GM19438 (cell line): ENCODE data around the gene MRM1.

Experiments
- ATAC-seq: cut with Tn5 transposase; IDR thresholded peaks from one replicate; pipeline ENCODE4 v1.9.1; 2021; ENCODE audit warnings: low read depth; ENCODE audit not compliant: unreplicated experiment

Gene MRM1

DNA sequence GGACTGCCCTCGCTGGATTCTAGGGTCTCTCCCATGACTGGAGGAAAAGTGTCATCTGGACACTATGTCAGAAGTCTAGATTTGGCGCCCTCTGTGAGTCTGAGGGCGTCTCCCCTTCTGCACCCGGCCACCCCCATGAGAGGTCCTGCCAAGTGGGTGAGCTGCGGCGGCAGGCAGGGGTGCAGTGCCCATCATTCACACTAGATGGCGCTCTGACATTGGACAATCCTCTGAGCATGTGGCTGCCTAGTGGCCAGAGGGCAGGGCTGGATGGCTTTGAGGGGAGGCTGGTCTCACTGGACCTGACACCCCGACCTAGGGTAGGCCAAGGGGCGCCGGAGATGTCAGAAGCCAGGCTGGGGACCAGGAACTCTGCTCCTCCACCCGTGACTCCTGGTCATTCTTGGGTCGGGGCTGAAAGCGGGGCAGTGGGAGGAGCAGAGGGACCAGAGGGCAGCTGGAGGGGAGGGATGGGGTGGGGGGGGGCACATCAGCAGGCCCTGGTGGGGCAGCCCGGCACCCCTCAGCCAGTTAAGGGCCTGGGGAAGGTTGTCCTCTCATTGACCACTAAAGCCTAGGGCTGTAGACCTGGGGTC is 28.0 kb downstream of the MRM1 start:
- no peak for ATAC-seq

DNA sequence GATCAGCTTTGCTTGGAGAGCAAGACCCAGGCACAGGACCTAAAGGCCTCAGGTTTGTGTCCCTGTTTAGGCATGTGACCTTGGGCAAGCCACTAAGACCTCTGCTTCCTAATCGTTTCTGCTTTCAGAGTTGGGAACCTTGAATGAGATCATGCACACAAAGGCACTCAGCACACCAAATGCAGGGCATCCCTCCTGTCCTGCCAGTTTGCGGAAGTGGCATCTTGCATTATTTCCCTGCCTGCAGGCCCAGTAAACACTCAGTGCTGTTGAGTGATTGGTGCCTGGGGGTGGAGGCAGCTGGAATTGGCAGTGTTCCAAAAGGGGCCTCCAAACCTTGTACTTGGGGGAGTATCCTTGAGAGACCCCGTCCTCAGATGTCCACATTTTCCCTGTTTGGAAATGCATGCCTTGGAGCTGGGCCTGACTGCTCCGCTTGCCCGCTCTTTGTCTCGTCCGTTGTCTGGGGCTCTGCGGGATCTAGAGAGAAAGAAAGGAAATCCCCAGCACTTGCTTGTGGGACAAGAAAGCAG is 28.7 kb downstream of the MRM1 start:
- ATAC-seq, result no peak

GRCh38 chr17:36631022-36631421 is 29.6 kb downstream of the MRM1 start:
- no peak for ATAC-seq

DNA sequence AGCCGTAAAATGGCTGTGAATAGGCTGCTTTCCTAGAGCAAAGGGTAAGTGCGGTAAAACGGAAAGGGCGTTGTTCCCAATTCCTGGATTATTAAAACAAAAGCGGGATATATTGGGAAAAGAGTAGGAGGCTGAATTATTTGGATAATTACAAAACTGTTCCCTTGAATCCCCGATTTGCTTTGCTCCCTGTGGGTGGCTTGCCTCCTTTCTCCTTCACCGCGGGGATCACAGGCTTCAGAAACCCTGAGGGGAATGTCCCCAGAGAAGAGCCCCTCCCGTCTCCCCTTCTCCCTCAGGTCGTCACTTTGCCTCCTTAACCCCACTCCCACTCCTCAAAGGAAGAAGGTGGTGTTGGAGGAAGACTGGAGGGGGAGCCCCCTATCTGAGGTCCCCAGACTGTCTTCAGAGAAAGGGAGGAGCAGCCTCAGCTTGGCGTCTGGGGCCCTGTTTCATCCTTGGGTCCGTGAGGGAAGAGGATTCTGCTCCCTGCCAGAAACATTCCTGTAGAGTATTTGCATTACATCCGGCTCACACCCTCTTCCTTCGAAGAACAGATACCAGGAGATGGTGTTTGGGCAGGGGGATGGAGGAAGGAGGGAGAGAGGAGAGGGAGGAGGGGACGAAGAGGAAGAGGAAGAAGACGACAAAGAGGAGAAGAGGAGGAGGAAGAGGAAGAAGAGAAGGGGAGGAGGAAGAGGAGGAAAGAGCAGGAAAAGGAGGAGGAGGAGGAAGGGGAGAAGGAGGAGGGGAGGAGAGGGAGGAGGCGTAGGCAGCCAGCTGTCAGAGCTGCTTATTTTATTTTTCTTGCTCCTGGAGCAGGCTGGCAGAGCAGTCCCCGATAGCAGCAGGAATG is 31.8 kb downstream of the MRM1 start:
- ATAC-seq, result no peak

DNA sequence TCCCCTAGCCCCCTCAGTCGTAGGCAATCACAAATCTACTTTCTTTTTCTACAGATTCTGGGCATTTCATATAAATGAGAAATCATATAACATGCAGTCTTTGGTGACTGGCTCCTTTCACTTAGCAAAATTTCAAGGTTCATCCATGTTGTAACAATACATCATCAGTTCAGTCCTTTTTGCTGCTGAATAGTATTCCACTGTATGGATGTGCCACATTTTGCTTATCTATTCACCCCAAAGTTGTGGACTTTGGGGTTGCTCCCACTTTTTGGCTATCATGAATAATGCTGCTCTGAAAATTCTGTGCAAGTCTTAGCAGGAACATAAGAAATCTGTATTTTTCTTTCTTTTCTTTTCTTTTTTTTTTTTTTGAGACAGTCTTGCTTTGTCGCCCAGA is 39.0 kb downstream of the MRM1 start:
- no peak for ATAC-seq

DNA sequence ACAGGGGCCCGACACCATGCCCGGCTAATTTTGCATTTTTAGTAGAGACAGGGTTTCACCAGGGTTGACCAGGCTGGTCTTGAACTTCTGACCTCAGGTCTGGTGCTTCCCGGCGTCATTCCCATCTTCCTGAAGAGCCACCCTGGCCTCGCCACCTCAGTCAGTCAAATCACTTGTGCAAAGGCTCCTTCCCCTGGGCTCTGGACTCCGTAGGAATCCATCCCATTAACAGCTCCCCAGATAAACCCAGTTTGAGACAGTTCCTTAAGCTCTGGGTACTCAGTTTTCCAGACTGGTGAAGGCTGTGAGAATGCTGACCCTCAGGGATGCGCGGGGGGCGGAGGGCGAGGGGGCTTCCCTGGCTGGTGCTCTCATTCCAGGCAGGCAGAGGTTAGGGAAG is 39.5 kb downstream of the MRM1 start:
- ATAC-seq, result no peak

- no peak for ATAC-seq
Measured at GRCh38 chr17:36641331-36641876, 40.0 kb downstream of the MRM1 start.

DNA sequence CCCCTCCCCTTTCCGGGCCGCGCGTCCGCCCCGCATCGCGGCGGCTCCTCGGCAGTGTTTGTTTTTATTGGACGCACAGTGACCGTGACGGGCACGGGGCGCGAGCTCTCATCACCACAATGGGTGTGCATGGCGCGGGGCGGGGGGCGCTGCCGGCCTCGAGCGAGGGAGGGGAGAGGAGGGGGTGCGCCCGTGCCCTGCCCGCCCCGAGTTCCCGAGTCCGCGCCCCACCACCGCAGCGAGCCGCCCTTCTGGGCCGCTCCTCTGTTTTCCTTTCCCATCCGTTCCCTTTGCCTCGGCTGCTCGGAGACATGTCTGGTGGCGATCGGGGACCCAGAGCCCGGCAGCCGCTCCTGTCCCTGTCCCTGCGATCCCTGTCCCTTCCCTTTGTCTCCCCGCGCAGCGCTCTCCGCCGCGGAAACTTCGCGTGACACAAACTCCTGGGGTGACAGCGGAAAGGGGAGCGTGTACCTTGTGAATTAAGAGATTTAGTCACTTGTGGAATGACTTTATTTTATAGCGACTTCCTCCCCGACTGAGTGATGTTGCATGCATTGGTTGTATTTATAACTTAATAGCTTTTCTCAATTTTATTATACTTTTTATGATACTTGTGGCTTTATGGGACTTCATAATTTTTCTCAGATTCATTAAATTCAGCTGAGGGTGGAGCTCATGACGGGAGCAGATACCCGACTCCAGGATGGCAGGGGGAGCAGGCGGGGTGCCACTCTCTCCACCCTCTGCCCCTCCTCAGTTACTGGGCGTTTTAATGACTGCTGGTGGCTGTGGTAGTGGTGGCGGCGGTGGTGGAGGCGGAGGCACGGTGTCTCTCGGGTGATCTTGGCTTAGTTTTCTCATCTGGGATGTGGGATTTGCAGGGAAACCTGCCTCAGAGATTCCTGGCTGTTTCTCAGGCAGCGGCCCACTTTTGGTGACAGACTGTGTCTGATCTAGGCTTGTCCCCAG is 40.8 kb downstream of the MRM1 start:
- ATAC-seq, result no peak

DNA sequence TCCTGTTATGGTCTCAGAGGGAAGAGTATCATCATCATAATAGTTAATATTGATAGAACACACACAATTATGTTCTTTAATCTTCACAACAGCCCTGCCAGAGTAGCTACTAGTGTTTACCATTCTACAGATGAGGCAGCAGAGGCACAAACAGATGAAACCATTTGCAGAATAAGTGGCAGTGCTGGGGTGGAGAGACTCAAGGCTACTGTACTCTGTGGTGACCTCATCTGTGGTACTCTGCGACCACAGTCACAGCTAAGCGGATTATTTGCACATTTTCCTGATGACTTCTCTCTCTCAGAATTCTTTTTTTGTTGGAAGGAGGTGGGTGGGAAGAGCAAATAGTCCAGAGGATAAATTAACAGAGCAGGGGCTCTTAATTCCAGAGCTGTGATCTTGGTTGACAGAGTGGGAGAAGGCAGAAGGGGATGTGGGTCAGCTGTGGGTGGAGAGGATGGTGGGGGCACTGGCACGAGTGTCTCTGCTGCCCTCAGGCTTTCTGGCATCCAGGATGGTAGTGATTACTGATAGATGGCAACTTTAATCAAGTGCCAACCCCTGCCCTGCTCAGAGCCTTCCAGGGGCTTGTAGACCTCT is 41.8 kb downstream of the MRM1 start:
- ATAC-seq, result no peak

GRCh38 chr17:36645422-36645821 is 44.0 kb downstream of the MRM1 start:
- no peak for ATAC-seq

GRCh38 chr17:36647636-36648035 is 46.3 kb downstream of the MRM1 start:
- no peak for ATAC-seq

DNA sequence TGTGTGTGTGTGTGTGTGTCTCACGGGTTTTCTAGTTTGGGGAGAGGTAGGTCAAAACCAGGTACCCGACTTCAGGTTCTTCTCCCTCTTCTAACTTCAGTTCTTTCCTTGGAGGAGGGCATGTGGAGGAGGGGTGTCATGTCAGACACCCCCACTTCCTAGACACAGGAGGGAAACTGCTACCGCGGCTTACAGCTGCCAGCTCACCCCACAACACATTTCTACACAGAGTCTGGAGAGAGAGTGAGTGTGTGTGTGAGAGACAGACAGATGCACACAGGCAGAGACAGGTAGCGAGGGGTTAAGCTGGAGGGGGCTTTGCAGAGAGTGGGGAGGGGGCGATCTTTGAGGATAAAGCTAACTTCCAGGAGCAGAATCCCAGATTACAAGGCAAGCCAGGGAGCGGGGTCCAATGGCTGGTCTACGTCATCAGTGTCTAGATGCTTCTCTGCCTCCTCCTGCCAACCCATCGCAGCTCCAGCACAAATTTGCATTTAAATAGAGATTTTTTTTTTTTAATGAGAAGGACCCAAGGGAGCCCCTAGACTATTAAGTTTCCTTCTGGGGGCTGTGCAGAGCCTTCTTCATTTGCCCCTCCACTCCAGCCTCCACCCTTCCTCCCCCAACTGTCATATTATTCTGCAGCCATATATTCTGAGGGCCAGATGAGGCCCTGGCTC is 48.9 kb downstream of the MRM1 start:
- ATAC-seq, result no peak

DNA sequence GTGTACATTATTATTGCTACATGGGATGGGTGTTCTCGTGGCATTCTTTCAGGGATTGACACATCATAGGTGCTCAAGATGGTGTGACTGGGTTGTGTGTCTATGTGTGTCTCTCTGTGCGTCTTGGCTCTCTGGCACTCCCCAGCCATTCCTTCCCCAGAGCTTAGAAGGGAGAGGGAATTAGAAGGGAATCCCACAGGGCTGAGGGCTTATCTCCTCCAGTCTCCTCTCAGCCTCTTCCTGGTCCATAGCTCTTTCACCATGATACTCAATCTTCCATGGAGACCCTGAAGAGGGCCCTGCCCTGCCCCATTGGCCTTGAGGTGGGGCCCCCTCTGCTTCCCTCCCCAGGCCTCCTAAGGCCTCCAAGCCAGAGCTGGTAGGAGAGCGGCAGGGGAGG is 52.0 kb downstream of the MRM1 start:
- ATAC-seq, result no peak

DNA sequence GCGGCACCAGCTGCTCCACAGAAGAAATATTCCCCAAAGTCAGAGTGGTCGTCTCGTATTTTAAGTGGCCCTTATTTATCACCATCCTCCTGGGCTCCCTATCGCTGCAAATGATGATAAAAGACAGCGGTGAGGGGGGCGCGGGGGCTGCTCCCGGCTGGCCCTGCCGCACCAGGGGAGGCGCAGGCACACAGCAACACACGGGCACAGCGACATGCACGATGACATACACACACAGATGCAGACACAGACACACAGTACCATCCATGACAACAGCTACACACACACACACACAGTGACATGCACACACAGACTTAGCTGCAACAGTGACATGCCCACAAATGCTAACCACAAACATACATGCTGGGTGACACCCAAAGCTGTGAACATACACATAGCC is 52.5 kb downstream of the MRM1 start:
- no peak for ATAC-seq

DNA sequence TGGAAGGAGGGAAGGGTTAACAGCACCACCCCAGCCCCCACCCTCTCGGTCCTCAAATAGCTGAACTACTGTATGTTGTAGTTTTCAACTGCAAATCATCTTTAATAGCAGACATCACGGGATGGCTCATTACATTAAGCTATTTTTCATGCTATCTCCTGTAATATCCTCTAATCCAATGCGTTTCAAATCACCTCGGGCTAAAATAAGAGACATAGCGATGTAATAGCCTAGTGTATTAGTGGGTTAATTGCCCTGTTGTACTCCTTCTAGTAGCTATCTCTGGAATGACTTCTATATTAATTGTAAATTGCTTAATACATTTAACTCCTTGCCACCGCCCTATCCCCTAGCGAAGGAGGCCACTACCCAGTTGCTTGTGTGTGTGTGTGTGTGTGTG is 54.3 kb downstream of the MRM1 start:
- no peak for ATAC-seq

GRCh38 chr17:36657390-36657762 is 56.0 kb downstream of the MRM1 start:
- no peak for ATAC-seq

DNA sequence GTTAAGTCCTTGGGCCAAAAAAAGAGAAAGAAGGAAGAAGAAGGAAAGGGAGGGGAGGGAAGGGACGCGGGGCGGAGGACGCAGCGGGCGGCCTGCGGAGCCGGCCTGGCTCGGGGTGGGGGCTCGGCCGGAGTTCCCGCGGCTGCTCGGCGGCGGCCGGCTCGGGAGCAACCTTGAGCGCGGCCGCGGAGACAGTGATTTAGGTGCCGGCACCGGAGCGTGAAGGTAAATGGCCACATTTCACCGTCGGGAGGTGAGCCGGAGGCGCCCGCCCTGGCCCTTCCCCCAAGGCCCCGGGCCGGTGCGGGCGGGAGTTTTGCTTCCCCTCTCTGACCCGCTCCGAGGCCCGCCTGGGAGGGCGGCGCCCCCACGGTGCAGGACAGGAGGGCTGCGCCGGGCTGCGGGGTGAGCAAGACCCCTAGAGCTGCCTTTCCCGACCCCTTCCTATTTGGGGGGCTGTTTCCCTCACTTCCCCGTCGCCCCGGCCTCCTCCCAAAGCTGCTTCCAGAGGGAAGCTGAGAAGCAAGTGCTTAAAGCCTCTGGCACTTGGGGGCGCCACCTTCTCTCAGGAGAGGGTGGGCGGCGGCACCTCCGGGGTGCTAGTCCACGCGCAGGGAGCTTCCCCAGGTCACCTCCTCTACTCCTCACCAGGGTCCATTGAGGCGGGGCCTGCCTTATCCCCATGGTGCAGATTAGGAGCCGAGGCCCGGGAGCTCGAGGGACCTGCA is 56.5 kb downstream of the MRM1 start:
- no peak for ATAC-seq
